Suprapubic skin (tissue), 4 donors: Measurements from ENCODE around the gene DEFB125. TPM values are rescaled to one million over a fixed set of nuclear protein-coding genes. Genes with fewer than 3 reads are reported as not detected.
"Not testable (repeated sequence)": the region's sequence is repeated elsewhere in the genome, so short reads cannot be mapped to it uniquely, and the experiment has no call there.

ENCODE experiments used
- DNase-seq, 2 donors: peaks; one replicate each; pipeline ENCODE4 v3.0.0-alpha.2; 2019; ENCODE audit warnings: low spot score in 2 of 2
- H3K27ac ChIP-seq: fragments of 200-600 bp; sonication (generic); one replicate; pipeline ENCODE4 v1.5.1; 2019
- H3K27me3 ChIP-seq: fragments of 200-600 bp; sonication (generic); one replicate; pipeline ENCODE4 v1.5.1; 2019
- H3K36me3 ChIP-seq: fragments of 200-600 bp; sonication (generic); one replicate; pipeline ENCODE4 v1.5.1; 2019
- H3K4me1 ChIP-seq: fragments of 200-600 bp; sonication (generic); one replicate; pipeline ENCODE4 v1.5.1; 2019
- H3K4me3 ChIP-seq: fragments of 200-600 bp; sonication (generic); one replicate; pipeline ENCODE4 v1.5.1; 2019; ENCODE audit warnings: mild to moderate bottlenecking
- H3K9me3 ChIP-seq: fragments of 200-600 bp; sonication (generic); one replicate; pipeline ENCODE4 v1.5.1; 2019
- CTCF ChIP-seq, 2 donors: fragments of 200-600 bp in 1 of 2; fragments of 450-650 bp in 1 of 2; sonication (generic) in 1 of 2; IDR thresholded peaks; one replicate each; pipeline ENCODE4 v1.5.1; 2016 to 2019; ENCODE audit warnings: antibody characterized with exemption in 2 of 2, mild to moderate bottlenecking in 1 of 2, moderate library complexity in 1 of 2
- EP300 ChIP-seq: sonication (generic); formaldehyde crosslinking; IDR thresholded peaks from one replicate; pipeline ENCODE4 v1.6.1; 2017; ENCODE audit warnings: antibody characterized with exemption
- POLR2A ChIP-seq, 2 donors: fragments of 450-650 bp; IDR thresholded peaks; one replicate each; pipeline ENCODE4 v1.6.1; 2017; ENCODE audit warnings: antibody characterized with exemption in 2 of 2, mild to moderate bottlenecking in 2 of 2, moderate library complexity in 2 of 2
- POLR2AphosphoS5 ChIP-seq, 3 donors: sonication (generic); formaldehyde crosslinking; IDR thresholded peaks; one replicate each; pipeline ENCODE4 v1.6.1; 2017; ENCODE audit warnings: antibody characterized with exemption in 3 of 3
- WGBS: methylation state at CpG from one replicate; pipeline ENCODE4 v1.1.5; 2018; 5-methylcytosine and 5-hydroxymethylcytosine counted together
- total RNA-seq, 4 donors: library from RNA; depleted of rRNA; stranded (reverse); fragments of >200 nt; gene quantifications; one replicate each; pipeline ENCODE4 v1.1.0, GENCODE V29; 2016

DEFB125 gene
- total RNA-seq, 4 donors from 2014 or later, result not detected

DNA sequence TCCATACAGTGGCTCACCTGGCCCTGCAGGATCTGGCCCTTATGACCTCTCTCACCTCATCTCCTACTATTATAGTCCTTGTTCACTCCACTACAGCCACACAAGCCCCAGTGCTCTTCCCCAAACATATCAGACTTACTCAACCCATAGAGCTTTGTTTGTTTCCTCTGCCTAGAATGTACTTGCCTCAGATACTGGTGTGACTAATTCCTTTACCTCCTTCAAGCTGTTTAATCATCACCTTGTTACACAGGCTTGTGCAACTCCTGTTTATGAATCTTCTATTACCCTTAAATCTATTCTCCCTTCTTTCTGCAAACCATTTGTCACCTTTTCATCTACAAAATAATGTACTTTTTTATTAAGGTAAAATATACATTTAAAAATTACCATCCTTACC, 3.2 kb downstream of the DEFB125 start:
- no peaks in the 10 kb centered on the region for H3K4me1 ChIP-seq
- H3K36me3 ChIP-seq, result no peaks in the 10 kb centered on the region
- DNase-seq, result no peak
- no peak overlapping the region for H3K4me3 ChIP-seq
- peaks cover 22% of the 10 kb centered on the region for H3K27me3 ChIP-seq
- peaks cover 5% of the 10 kb centered on the region for H3K9me3 ChIP-seq
- H3K27ac ChIP-seq, result no peak overlapping the region
- no peak for TF ChIP-seq EP300
- TF ChIP-seq CTCF (IDR thresholded peaks at IDR 0.05), result no peak
- TF ChIP-seq POLR2A (IDR thresholded peaks at IDR 0.05), result no peak
- no peak for TF ChIP-seq POLR2AphosphoS5 (IDR thresholded peaks at IDR 0.05)

DNA sequence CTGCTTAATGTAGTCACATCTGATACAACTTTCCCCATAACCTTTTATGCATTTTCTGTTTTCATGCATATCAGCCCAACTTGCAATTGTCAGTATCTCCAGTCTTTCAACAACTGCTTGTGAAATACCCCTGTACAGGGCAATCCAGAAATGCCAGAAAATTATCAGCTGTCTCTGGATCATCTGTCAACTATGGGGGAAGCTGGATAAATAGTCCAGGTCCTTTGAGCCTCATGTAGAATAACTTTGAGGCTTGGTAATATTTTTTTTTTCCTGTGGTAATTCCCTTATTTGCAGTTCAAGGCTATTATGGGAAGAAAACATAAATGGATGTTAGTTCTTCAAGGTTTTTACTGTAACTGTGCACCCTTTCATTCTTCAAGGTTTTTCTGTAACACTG, 6.2 kb downstream of the DEFB125 start:
- TF ChIP-seq EP300 (no peak), CTCF (IDR thresholded peaks at IDR 0.05) (no peak), POLR2AphosphoS5 (IDR thresholded peaks at IDR 0.05) (no peak), POLR2A (IDR thresholded peaks at IDR 0.05) (no peak)
- Histone ChIP-seq H3K27ac (no peak overlapping the region), H3K4me1 (no peaks in the 10 kb centered on the region)

DNA sequence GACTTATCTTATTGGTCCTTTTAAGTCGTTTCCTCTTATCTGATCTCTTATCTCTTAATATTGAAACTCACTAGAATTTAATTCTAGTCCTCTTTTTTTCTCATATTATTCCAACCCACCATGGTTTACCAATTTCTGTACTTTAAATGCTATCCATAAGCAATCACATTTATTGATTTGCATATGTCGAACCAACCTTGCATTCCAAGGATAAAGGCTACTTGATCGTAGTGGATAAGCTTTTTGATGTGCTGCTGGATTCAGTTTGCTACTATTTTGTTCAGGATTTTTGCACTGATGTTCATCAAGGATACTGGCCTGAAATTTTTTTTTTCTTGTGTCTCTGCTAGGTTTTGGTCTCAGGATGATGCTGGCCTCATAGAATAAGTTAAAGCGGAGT, 7.7 kb downstream of the DEFB125 start:
- H3K4me1 ChIP-seq, result no peaks in the 10 kb centered on the region
- no peaks in the 10 kb centered on the region for H3K36me3 ChIP-seq
- H3K27ac ChIP-seq, result no peak overlapping the region
- peaks cover 5% of the 10 kb centered on the region for H3K9me3 ChIP-seq
- no peak for TF ChIP-seq POLR2A (IDR thresholded peaks at IDR 0.05)
- no peak for DNase-seq
- H3K27me3 ChIP-seq, result peaks cover 17% of the 10 kb centered on the region
- H3K4me3 ChIP-seq, result no peak overlapping the region
- WGBS, result 84% methylated on average over 4 of the region's 4 CpGs

More for the DNA sequence above, 6.2 kb downstream of the DEFB125 start:
- Histone ChIP-seq H3K36me3 (no peaks in the 10 kb centered on the region), H3K4me3 (no peak overlapping the region), H3K9me3 (peaks cover 5% of the 10 kb centered on the region), H3K27me3 (peaks cover 19% of the 10 kb centered on the region)
- no peak for DNase-seq

GRCh38 chr20:97691-98090, 10.2 kb downstream of the DEFB125 start:
- H3K27me3 ChIP-seq, result peaks cover 16% of the 10 kb centered on the region
- DNase-seq, H3K4me1 ChIP-seq, H3K36me3 ChIP-seq, H3K4me3 ChIP-seq, H3K9me3 ChIP-seq, H3K27ac ChIP-seq: not testable (repeated sequence)
- 74% methylated on average over 5 of the region's 5 CpGs for WGBS

DNA sequence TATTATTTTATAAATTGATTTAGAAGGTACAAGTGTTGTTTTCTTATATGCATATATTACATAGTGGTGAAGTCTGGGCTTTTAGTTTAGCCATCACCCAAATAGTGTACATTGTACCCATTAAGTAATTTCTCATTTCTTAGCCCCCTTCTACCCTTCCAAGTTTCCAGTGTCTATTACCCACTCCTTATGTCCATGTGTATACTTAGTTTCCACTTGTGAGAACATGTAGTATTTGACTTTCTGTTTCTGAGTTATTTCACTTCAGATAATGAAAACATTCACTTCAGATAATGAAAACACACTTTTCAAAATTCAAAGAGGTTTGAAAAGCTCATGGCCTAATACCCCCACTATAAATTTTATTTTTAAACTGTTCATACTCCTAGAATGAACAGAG, 14.5 kb downstream of the DEFB125 start:
- Histone ChIP-seq H3K4me3 (no peak overlapping the region), H3K36me3 (no peaks in the 10 kb centered on the region), H3K9me3 (no peaks in the 10 kb centered on the region), H3K4me1 (no peaks in the 10 kb centered on the region), H3K27me3 (peaks cover 28% of the 10 kb centered on the region), H3K27ac (no peak overlapping the region)
- no peak for DNase-seq
- TF ChIP-seq CTCF (IDR thresholded peaks at IDR 0.05) (no peak), POLR2A (IDR thresholded peaks at IDR 0.05) (no peak), EP300 (no peak), POLR2AphosphoS5 (IDR thresholded peaks at IDR 0.05) (no peak)

DNA sequence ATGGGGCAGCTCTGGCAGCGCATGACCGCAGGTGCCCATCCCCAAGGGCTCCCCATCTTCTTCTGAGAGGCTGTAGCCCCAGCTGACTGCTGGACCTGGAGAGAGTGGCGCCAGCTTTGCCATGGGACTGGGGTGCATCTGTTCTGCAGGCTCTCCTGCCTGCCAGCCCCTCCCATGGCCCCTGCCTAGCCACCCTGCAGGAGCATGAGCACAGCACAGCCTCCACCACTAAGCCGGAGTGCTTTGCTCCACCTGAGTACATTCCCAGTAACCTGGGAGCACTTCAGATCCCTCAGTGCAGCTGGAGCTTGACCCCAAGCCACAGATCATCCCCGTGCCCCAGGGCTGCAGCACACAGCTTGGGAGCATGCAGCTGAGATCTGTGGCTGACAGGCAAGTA, 16.0 kb downstream of the DEFB125 start:
- Histone ChIP-seq H3K4me1 (no peaks in the 10 kb centered on the region), H3K27ac (no peak overlapping the region), H3K4me3 (no peak overlapping the region), H3K9me3 (no peaks in the 10 kb centered on the region), H3K27me3 (peaks cover 23% of the 10 kb centered on the region), H3K36me3 (no peaks in the 10 kb centered on the region)
- no peak for DNase-seq
- WGBS, result 89% methylated on average over 3 of the region's 5 CpGs
- TF ChIP-seq POLR2AphosphoS5 (IDR thresholded peaks at IDR 0.05) (no peak), POLR2A (IDR thresholded peaks at IDR 0.05) (no peak), EP300 (no peak), CTCF (IDR thresholded peaks at IDR 0.05) (no peak)
